B cell (primary cell): ENCODE data around the gene PPP6R2. TPM values are rescaled to one million over a fixed set of nuclear protein-coding genes. Genes with fewer than 3 reads are reported as not detected.

Experiments used
- ATAC-seq: fragments of 200-7000 bp; cut with Tn5 transposase; one replicate; pipeline ENCODE4 v1.10.0; 2021; ENCODE audit warnings: low read depth, mild to moderate bottlenecking, moderate number of reproducible peaks, moderate library complexity
- CTCF ChIA-PET: fragments of 350-600 bp; sonication (Branson Sonifier 250); formaldehyde crosslinking; loops from one replicate; lab custom pipeline; 2021; ENCODE audit warnings: antibody characterized with exemption, inconsistent platforms; lab: Charles Lee
- POLR2A ChIA-PET: fragments of 350-600 bp; sonication (Branson Sonifier 250); formaldehyde crosslinking; loops from one replicate; lab custom pipeline; 2021; ENCODE audit warnings: antibody characterized with exemption; lab: Charles Lee
- DNase-seq: peaks from one replicate; pipeline ENCODE4 v3.0.0; 2013
- H2AFZ ChIP-seq: 2 replicates; pipeline ENCODE4 v1.6.1; 2012; ENCODE audit warnings: mild to moderate bottlenecking, low read depth, low read length; ENCODE audit not compliant: insufficient read depth, poor library complexity, severe bottlenecking
- H3K27ac ChIP-seq, 2 donors: 1 replicate in 1 of 2; 2 replicates in 1 of 2; pipeline ENCODE4 v1.5.1; 2012 to 2013; ENCODE audit warnings: low read length in 2 of 2, mild to moderate bottlenecking in 2 of 2, moderate library complexity in 1 of 2
- H3K27me3 ChIP-seq, 4 experiments: fragments of 200-600 bp in 1 of 4; sonication (generic) in 1 of 4; replicated peaks in 1 of 4; 1 replicate in 2 of 4; 2 replicates in 2 of 4; pipeline versions ENCODE4 v1.6.1 to v1.7.0; 2013 to 2016; ENCODE audit warnings: low read length in 3 of 4, mild to moderate bottlenecking in 2 of 4, mixed read lengths in 1 of 4, moderate library complexity in 1 of 4; ENCODE audit not compliant: insufficient read depth in 4 of 4, control insufficient read depth in 3 of 4; ENCODE audit errors: control extremely low read depth in 1 of 4
- H3K36me3 ChIP-seq, 2 experiments: replicated peaks in 1 of 2; 1 replicate in 1 of 2; 2 replicates in 1 of 2; pipeline versions ENCODE4 v1.6.1 to v1.7.1; 2013; ENCODE audit warnings: low read length in 1 of 2; ENCODE audit not compliant: insufficient read depth in 2 of 2, control insufficient read depth in 1 of 2; ENCODE audit errors: control extremely low read depth in 1 of 2, extremely low read depth in 1 of 2
- H3K4me1 ChIP-seq, 2 donors: fragments of 200-600 bp in 1 of 2; sonication (generic) in 1 of 2; 1 replicate in 1 of 2; 2 replicates in 1 of 2; pipeline versions ENCODE4 v1.5.1 to v1.6.1; 2013 to 2017; ENCODE audit warnings: low read length in 2 of 2; ENCODE audit not compliant: control insufficient read depth in 2 of 2, insufficient read depth in 2 of 2
- H3K4me2 ChIP-seq: replicated peaks from 2 replicates; pipeline ENCODE3; 2012; ENCODE audit warnings: mild to moderate bottlenecking, low read depth, low read length; ENCODE audit not compliant: poor library complexity, severe bottlenecking
- H3K4me3 ChIP-seq, 5 experiments: fragments of 200-600 bp in 1 of 5; sonication (generic) in 1 of 5; 1 replicate in 3 of 5; 2 replicates in 2 of 5; pipeline versions ENCODE4 v1.5.1 to v1.7.0; 2011 to 2016; ENCODE audit warnings: low read length in 4 of 5, mild to moderate bottlenecking in 4 of 5, low read depth in 2 of 5, control low read depth in 1 of 5, moderate library complexity in 1 of 5; ENCODE audit not compliant: insufficient read depth in 1 of 5; ENCODE audit errors: control extremely low read depth in 1 of 5, extremely low read depth in 1 of 5
- H3K79me2 ChIP-seq: fragments of 200-600 bp; sonication (generic); one replicate; pipeline ENCODE4 v1.6.0; 2016; ENCODE audit warnings: low read length; ENCODE audit not compliant: control insufficient read depth, insufficient read depth
- H3K9ac ChIP-seq: fragments of 200-600 bp; sonication (generic); 2 replicates; pipeline ENCODE4 v1.6.1; 2017; ENCODE audit warnings: mild to moderate bottlenecking, low read length, moderate library complexity
- H3K9me3 ChIP-seq, 3 donors: one replicate each; pipeline versions ENCODE4 v1.6.1 to v1.7.1; 2013; ENCODE audit warnings: low read length in 2 of 3; ENCODE audit not compliant: control insufficient read depth in 2 of 3, insufficient read depth in 1 of 3; ENCODE audit errors: control extremely low read depth in 1 of 3
- H4K20me1 ChIP-seq: 2 replicates; pipeline ENCODE4 v1.6.0; 2012; ENCODE audit warnings: mild to moderate bottlenecking, low read length; ENCODE audit not compliant: insufficient read depth, control insufficient read depth, poor library complexity, severe bottlenecking
- H3K27ac Mint-ChIP-seq: one replicate; pipeline ENCODE4 v1.8.0; 2021; ENCODE audit warnings: mixed read lengths
- H3K27me3 Mint-ChIP-seq: one replicate; pipeline ENCODE4 v1.8.0; 2021; ENCODE audit warnings: mixed read lengths
- H3K4me1 Mint-ChIP-seq: one replicate; pipeline ENCODE4 v1.8.0; 2021; ENCODE audit warnings: mixed read lengths
- H3K4me3 Mint-ChIP-seq: one replicate; pipeline ENCODE4 v1.8.0; 2021; ENCODE audit warnings: mixed read lengths
- H3K9me3 Mint-ChIP-seq: one replicate; pipeline ENCODE4 v1.8.0; 2022; ENCODE audit warnings: mixed read lengths; ENCODE audit not compliant: insufficient read depth
- CTCF ChIP-seq: fragments of 200-600 bp; IDR thresholded peaks from one replicate; pipeline ENCODE4 v1.8.0; 2022; ENCODE audit warnings: antibody characterized with exemption, mild to moderate bottlenecking
- EZH2 ChIP-seq: IDR thresholded peaks from 2 replicates; pipeline ENCODE4 v1.6.1; 2012; ENCODE audit warnings: borderline replicate concordance, low read depth, mild to moderate bottlenecking, moderate library complexity, low read length; ENCODE audit not compliant: insufficient read depth, poor library complexity, severe bottlenecking
- WGBS: methylation state at CpG from one replicate; pipeline ENCODE4 v1.1.5; 2013; ENCODE audit warnings: missing lambda C conversion rate; ENCODE audit not compliant: insufficient coverage; 5-methylcytosine and 5-hydroxymethylcytosine counted together
- intact Hi-C: fragments of 100-400 bp; cut with micrococcal nuclease; formaldehyde crosslinking; loops from one replicate; pipeline ENCODE4 v1.10.0; 2022
- polyA plus RNA-seq: library from polyadenylated mRNA; depleted of rRNA; stranded (reverse); fragments of >200 nt; gene quantifications from 2 replicates; pipeline ENCODE4 v1.2.3, GENCODE V29; 2012
- total RNA-seq, 2 donors: library from RNA; stranded (reverse); fragments of 120-200 nt in 1 of 2; gene quantifications; 1 replicate in 1 of 2; 2 replicates in 1 of 2; pipeline versions ENCODE4 v1.2.3 to v1.2.4, GENCODE V29; 2013 to 2022

PPP6R2 gene
- total and polyA plus RNA-seq, 2 donors (not counting 1 experiment from before 2014, with no cell fraction given), result 91.4 to 98.7 TPM

- H3K4me3 Mint-ChIP-seq, result no peak overlapping the region
- no peak overlapping the region for H3K4me2 ChIP-seq
- TF ChIP-seq CTCF (no peak), EZH2 (no peak)
- no peak overlapping the region for H2AFZ ChIP-seq
- H3K9me3 ChIP-seq, result no peaks in the 10 kb centered on the region
- 97% methylated on average over 14 of the region's 14 CpGs for WGBS
- ChIA-PET POLR2A (interaction anchor here (0.6 kb wide), 1 partner anchor 43 kb away, joined by 5 read pairs; no protein-coding TSS in a partner anchor), CTCF (no interaction called here)
- ATAC-seq, result no peak
- DNase-seq, result peak; percentile 3
- no peaks in the 10 kb centered on the region for H3K4me1 Mint-ChIP-seq
- intact Hi-C loops, result no loop called here
- no peak overlapping the region for H3K27ac Mint-ChIP-seq
- no peaks in the 10 kb centered on the region for H3K27me3 Mint-ChIP-seq
- H3K27me3 ChIP-seq, result no peaks in the 10 kb centered on the region
- H3K9me3 Mint-ChIP-seq, result no peaks in the 10 kb centered on the region
- H3K79me2 ChIP-seq, result peaks cover 4% of the 10 kb centered on the region
- H3K4me1 ChIP-seq, result no peaks in the 10 kb centered on the region
- H4K20me1 ChIP-seq, result no peaks in the 10 kb centered on the region
- H3K27ac ChIP-seq, result no peak overlapping the region
- peaks cover 3 to 71% of the 10 kb centered on the region in 2 experiments for H3K36me3 ChIP-seq
- H3K4me3 ChIP-seq, result no peak overlapping the region
- H3K9ac ChIP-seq, result no peak overlapping the region
These were observed 80.8 kb downstream of the PPP6R2 start for GRCh38 chr22:50423956-50424355.

GRCh38 chr22:50425179-50425916 is 82.2 kb downstream of the PPP6R2 start:
- Mint-ChIP-seq H3K4me3 (no peak overlapping the region), H3K27ac (peak overlapping the region; percentile 62), H3K4me1 (no peaks in the 10 kb centered on the region), H3K27me3 (no peaks in the 10 kb centered on the region), H3K9me3 (no peaks in the 10 kb centered on the region)
- Histone ChIP-seq H3K4me1 (no peaks in the 10 kb centered on the region), H3K79me2 (no peaks in the 10 kb centered on the region), H3K27ac (no peak overlapping the region), H3K27me3 (no peaks in the 10 kb centered on the region), H3K36me3 (peaks cover 3 to 70% of the 10 kb centered on the region in 2 experiments), H4K20me1 (no peaks in the 10 kb centered on the region), H3K9ac (no peak overlapping the region), H2AFZ (no peak overlapping the region), H3K4me3 (no peak overlapping the region), H3K4me2 (no peak overlapping the region), H3K9me3 (no peaks in the 10 kb centered on the region)
- no peak for DNase-seq
- ChIA-PET CTCF (interaction anchor here (1.0 to 1.5 kb wide), 2 partner anchors 100 to 181 kb away, joined by 3 to 4 read pairs; partner anchors contain the start of gene SCO2), POLR2A (no interaction called here)
- no peak for ATAC-seq
- intact Hi-C loops, result no loop called here
- TF ChIP-seq CTCF, result no peak
- TF ChIP-seq EZH2, result no peak
- 100% methylated on average over 9 of the region's 12 CpGs for WGBS
